Epithelial cell of prostate (primary cell): ENCODE measurements around the gene C4orf50.
"Not testable (repeated sequence)": the region's sequence is repeated elsewhere in the genome, so short reads cannot be mapped to it uniquely, and the experiment has no call there.

ENCODE experiments used
- DNase-seq: peaks from one replicate; pipeline ENCODE4 v3.0.0-alpha.2; 2011; ENCODE audit warnings: low read depth, low spot score
- H3K27ac ChIP-seq: fragments of 450-650 bp; 2 replicates; pipeline ENCODE4 v1.5.1; 2017; ENCODE audit warnings: mild to moderate bottlenecking

C4orf50 gene

GRCh38 chr4:5995901-5996623, 22.2 kb downstream of the C4orf50 start:
- no peak for DNase-seq
- no peak overlapping the region for H3K27ac ChIP-seq

DNA sequence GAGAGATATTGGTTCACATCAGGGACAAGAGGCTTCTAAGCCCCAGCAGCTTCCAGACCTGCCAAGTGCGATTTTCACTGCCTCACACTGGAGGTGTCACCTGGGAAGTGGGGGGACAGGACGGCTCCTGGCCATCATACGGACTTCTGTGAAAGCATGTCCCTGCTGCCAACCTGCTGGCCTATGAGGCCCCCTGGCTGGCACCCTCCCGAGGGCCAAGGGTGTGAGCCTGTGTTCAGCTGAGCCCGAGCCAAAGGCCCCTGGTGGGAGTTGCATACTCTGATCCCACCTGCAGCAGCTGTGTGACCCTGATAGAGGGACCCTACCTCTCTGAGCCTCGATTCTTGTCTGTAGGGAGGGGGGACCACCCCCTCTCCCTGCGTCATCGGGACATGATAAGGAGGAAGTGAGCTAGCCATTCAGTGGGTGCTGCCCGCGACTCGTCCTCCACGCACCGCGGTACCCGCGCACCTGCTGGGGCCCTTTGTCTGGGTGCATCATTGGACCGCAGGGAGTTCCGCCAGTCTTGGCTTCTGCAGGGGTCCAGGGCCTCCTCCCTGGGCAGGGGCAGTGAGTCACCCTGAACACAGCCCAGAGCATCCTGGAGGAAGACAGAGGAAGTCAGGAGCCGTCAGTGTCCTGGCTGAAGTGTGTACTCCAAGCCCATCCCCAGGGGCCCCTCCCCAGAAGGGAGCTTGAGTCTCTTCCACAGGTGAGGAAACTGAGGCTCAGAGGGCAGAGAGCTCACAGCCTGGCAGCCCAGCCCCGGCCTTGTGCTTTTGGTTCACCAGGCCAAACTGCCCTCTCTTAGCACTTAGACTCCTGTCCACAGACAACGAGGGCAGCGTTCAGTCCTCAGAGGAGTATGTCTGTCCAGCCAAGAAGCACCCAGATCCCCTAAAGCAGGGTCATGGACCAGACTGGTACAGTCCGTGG, 24.1 kb downstream of the C4orf50 start:
- H3K27ac ChIP-seq = no peak overlapping the region
- no peak for DNase-seq

- H3K27ac ChIP-seq, DNase-seq: not testable (repeated sequence)
These were observed 24.9 kb downstream of the C4orf50 start for GRCh38 chr4:5993346-5993745.

- no peak overlapping the region for H3K27ac ChIP-seq
- no peak for DNase-seq
These were observed 25.4 kb downstream of the C4orf50 start for GRCh38 chr4:5992828-5993321.

- H3K27ac ChIP-seq = no peak overlapping the region
- no peak for DNase-seq
These were observed 25.9 kb downstream of the C4orf50 start for GRCh38 chr4:5992171-5992827.

- no peak for DNase-seq
These were observed 26.8 kb downstream of the C4orf50 start for GRCh38 chr4:5991405-5991804.

GRCh38 chr4:5990446-5991160, 27.6 kb downstream of the C4orf50 start:
- no peak overlapping the region for H3K27ac ChIP-seq
- no peak for DNase-seq

More at GRCh38 chr4:5991405-5991804, 26.8 kb downstream of the C4orf50 start:
- H3K27ac ChIP-seq = no peak overlapping the region

DNA sequence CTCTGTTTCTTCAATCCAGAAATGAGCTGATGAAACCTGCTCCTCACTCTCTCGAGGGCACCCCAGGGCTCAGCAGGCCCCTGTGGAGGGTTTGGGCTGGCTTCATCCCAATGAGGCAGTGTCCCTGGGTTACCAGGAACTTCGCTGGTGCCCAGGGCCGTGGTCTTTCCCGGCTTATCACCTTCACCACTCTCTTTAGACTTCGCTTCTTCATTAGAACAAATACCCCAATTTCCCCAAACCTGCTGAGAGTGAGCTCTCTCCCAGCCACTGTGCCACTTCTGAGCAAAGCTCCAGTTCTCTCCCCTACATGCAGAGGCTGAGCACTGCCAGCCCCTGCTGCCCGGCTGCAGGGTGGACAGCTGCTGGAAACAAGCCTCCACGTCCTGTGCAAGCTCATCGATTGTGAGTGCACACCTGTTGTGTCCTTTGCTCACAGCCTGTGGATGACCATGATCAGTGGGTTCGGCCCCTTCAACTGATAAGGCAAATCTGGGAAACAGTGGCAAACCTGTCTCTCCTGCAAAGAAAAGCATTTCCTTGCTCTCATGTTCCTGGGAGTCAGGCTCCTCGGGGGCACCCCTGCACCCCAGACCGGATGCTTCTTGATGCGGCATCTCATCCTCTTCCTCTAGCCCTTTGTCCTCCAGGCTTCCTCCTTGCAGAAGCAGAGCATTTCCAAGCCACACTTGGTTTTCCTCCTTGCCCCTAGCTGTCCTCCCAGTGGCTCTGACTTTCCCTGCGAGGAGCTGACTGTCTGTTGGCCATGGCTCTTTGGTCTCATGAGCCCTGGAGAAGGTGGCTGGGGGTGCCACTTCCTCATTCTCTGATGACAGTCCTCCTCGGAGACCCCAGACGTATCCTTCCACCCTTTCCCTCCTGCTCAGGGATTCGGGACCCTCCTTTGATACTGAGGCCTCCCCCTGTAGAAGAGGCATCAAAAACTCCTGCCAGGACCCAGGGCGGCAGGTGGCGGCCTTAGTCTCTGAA, 28.7 kb downstream of the C4orf50 start:
- DNase-seq = no peak
- H3K27ac ChIP-seq = no peak overlapping the region

- no peak overlapping the region for H3K27ac ChIP-seq
- DNase-seq = no peak
These were observed 30.0 kb downstream of the C4orf50 start for GRCh38 chr4:5988086-5988845.

DNA sequence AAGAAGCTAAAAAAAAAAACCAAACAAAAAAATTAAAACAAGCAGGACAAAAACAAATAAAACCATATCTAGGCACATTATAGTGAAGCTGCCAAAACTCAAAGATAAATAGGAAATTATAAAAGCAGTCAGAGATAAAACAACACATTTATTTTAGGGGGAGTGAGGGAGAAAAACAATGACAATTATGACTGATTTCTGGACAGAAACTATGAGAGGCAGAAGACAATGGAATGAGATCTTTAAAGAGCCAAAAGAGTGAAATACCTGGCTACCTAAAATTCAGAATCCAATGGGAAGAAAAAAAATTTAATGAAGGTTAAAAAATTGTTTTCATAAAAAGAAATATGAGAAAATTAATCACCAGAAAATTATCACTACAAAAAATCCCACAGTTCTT, 33.4 kb downstream of the C4orf50 start:
- no peak overlapping the region for H3K27ac ChIP-seq
- no peak for DNase-seq

DNA sequence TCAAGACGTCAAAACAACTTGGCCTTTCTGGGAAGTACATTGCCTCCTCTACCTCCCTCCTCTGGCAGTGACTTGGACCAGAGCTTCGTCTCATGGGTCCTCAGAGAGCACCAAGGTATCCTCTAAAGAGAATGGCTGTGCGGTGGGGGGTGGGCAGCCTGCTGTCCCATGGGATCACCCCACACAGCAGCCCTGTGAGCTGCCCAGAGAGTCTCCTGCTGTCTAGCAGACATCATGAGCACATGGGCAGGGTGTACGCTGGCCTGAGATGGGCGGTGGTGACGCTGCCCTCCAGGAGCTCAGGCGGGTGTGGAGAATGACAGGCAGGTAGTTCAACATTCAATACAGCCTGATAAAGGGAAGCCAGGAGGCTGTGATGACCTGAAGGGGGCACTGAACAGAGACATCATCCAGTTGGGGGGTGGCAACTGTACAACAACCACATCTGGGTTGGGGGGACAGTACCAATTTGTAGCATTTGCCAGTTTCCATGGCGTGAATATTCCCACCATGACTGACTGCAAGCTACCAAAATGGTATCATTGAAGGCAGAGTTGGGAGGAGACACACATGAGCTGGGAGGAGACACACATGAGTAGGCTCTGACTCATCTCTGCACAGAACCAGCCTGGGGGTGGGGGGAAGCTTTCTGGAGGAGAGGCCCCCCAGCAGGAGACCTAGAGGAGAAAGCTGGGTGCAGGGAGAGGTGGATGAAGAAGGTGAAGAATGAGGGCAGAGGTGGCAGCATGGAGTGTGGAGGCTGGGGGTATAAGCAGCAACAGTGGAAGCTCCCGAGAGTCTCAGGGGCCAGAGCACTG, 35.9 kb downstream of the C4orf50 start:
- H3K27ac ChIP-seq = no peak overlapping the region
- no peak for DNase-seq

GRCh38 chr4:5980436-5981155, 37.6 kb downstream of the C4orf50 start:
- DNase-seq = no peak

DNA sequence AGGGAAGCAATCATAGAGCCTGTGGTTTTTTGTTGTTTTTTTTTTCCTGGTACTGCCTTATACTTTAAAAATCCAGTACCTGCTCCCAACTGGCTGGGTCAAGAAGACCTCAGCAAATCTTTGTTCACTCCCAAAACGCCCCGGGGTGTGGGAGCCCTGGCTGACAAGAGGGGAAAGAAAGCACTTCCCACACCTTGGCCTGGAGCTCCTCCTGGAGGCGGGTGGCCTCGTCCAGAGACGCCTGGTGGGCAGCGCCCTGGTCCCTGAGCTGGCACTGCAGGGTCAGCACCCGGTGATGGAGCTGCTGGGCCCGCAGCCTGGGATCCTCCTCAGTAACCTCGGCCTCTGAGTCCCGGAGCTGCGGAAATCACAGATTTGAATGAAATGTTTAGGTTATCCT, 38.2 kb downstream of the C4orf50 start:
- no peak overlapping the region for H3K27ac ChIP-seq
- DNase-seq = no peak

More at GRCh38 chr4:5980436-5981155, 37.6 kb downstream of the C4orf50 start:
- H3K27ac ChIP-seq = no peak overlapping the region

GRCh38 chr4:5976921-5977320, 41.3 kb downstream of the C4orf50 start:
- no peak for DNase-seq

DNA sequence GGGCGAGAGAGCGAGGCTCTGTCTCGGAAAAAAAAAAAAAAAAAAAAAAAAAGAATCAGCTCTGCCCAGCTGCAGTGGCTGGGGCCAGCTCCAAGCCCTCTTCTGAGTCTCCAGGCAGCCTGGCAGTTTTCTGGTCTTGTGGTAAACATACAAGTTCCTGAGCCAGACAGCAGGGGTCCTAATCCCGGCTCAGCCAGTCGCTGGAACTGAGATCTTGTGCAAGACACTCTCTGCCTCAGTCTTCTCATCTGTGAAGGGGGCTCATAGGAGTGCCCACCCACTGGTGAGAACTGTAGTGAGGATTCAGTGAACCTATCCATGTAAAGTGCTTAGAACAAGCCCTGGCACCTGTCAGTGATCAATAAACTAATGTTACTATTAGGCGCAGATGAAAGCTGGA, 41.8 kb downstream of the C4orf50 start:
- no peak for DNase-seq
- H3K27ac ChIP-seq = no peak overlapping the region

More at GRCh38 chr4:5976921-5977320, 41.3 kb downstream of the C4orf50 start:
- H3K27ac ChIP-seq = no peak overlapping the region

DNA sequence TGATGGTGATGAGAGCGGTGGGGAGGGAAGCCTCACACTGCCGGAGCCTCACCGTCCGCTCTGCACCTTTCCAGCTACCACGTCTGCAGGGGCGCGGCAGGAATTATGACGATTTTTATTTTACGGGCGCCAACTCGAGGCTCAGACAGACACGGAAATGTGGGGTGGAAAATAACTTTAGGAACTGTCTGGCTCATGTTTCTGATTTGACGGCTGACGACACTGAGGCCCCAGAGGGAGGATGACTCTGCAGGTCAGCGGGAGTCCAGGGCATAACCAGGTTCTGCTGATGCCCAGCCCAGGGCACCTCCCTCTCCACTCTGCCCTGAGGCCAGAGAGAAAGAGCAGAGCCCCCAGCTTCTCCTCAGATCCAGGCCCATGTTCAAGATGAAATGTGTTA, 43.9 kb downstream of the C4orf50 start:
- H3K27ac ChIP-seq = no peak overlapping the region
- no peak for DNase-seq
